Neural progenitor cell (in vitro differentiated cells): ENCODE measurements around the gene ARL13B. TPM values are rescaled to one million over a fixed set of nuclear protein-coding genes. Genes with fewer than 3 reads are reported as not detected.
A peak's percentile ranks its signal among the peaks of the same experiment; 100 is the strongest.

Source experiments
- DNase-seq: peaks from one replicate; pipeline ENCODE4 v3.0.0-alpha.2; 2016; ENCODE audit warnings: low spot score
- H2AFZ ChIP-seq: fragments of 200-600 bp; sonication (generic); replicated peaks from 2 replicates; pipeline ENCODE4 v1.6.1; 2016; ENCODE audit warnings: antibody characterized with exemption
- H3F3A ChIP-seq: fragments of 200-600 bp; sonication (generic); 2 replicates; pipeline ENCODE4 v1.6.1; 2016; ENCODE audit warnings: antibody characterized with exemption, low read depth
- H3K27ac ChIP-seq: fragments of 200-600 bp; sonication (generic); 2 replicates; pipeline ENCODE4 v1.5.1; 2016; ENCODE audit warnings: mild to moderate bottlenecking
- H3K27me3 ChIP-seq: fragments of 200-600 bp; sonication (generic); 2 replicates; pipeline ENCODE4 v1.6.1; 2016; ENCODE audit warnings: mild to moderate bottlenecking, moderate library complexity
- H3K36me3 ChIP-seq: fragments of 200-600 bp; sonication (generic); 2 replicates; pipeline ENCODE4 v1.5.1; 2016
- H3K4me1 ChIP-seq: fragments of 200-600 bp; sonication (generic); 2 replicates; pipeline ENCODE4 v1.6.1; 2016; ENCODE audit warnings: mixed run types
- H3K4me2 ChIP-seq: fragments of 200-600 bp; sonication (generic); 2 replicates; pipeline ENCODE4 v1.6.1; 2016
- H3K4me3 ChIP-seq: fragments of 200-600 bp; sonication (generic); 2 replicates; pipeline ENCODE4 v1.5.1; 2016
- H3K79me2 ChIP-seq: fragments of 200-600 bp; sonication (generic); 2 replicates; pipeline ENCODE4 v1.6.1; 2016; ENCODE audit warnings: low read depth
- H3K9ac ChIP-seq: fragments of 200-600 bp; sonication (generic); 2 replicates; pipeline ENCODE4 v1.6.1; 2016
- H3K9me3 ChIP-seq: fragments of 200-600 bp; sonication (generic); 2 replicates; pipeline ENCODE4 v1.5.1; 2016; ENCODE audit warnings: low read depth
- H4K20me1 ChIP-seq: fragments of 200-600 bp; sonication (generic); 2 replicates; pipeline ENCODE4 v1.6.1; 2016; ENCODE audit warnings: low read depth
- H3K27ac Mint-ChIP-seq: 3 replicates; pipeline ENCODE4 v1.8.0; 2021; ENCODE audit warnings: mixed read lengths
- H3K27me3 Mint-ChIP-seq: 2 replicates; pipeline ENCODE4 v1.8.0; 2022; ENCODE audit warnings: low read depth, mild to moderate bottlenecking, inconsistent platforms, moderate library complexity, mixed read lengths; ENCODE audit not compliant: insufficient read depth
- H3K36me3 Mint-ChIP-seq: 3 replicates; pipeline ENCODE4 v1.8.0; 2021; ENCODE audit warnings: mixed read lengths
- H3K4me1 Mint-ChIP-seq: 3 replicates; pipeline ENCODE4 v1.8.0; 2021; ENCODE audit warnings: mixed read lengths
- H3K4me3 Mint-ChIP-seq: 3 replicates; pipeline ENCODE4 v1.8.0; 2021; ENCODE audit warnings: mild to moderate bottlenecking, moderate library complexity, mixed read lengths
- H3K9me3 Mint-ChIP-seq: 3 replicates; pipeline ENCODE4 v1.8.0; 2020; ENCODE audit warnings: mixed read lengths
- CTCF ChIP-seq: fragments of 200-600 bp; sonication (generic); IDR thresholded peaks from 2 replicates; pipeline ENCODE4 v1.5.1; 2017; ENCODE audit warnings: antibody characterized with exemption, mild to moderate bottlenecking
- EZH2 ChIP-seq: fragments of 200-600 bp; sonication (generic); IDR thresholded peaks from 2 replicates; pipeline ENCODE4 v1.6.1; 2017; ENCODE audit warnings: antibody characterized with exemption, mild to moderate bottlenecking, moderate library complexity
- EZH2phosphoT487 ChIP-seq: fragments of 200-600 bp; sonication (generic); IDR thresholded peaks from 2 replicates; pipeline ENCODE4 v1.6.1; 2017; ENCODE audit warnings: antibody characterized with exemption
- total RNA-seq: library from RNA; depleted of rRNA; stranded (reverse); fragments of >200 nt; gene quantifications from 2 replicates; pipeline ENCODE4 v1.2.3, GENCODE V29; 2015; ENCODE audit warnings: low replicate concordance

The ARL13B gene
- total RNA-seq, 1 donor from 2014 or later = 13.8 TPM

- peaks cover 3% of the 10 kb centered on the region for H3F3A ChIP-seq
- no peak for TF ChIP-seq EZH2
- TF ChIP-seq CTCF = no peak
- TF ChIP-seq EZH2phosphoT487 = no peak
- Mint-ChIP-seq H3K4me1 (no peaks in the 10 kb centered on the region), H3K36me3 (peaks cover 4% of the 10 kb centered on the region), H3K4me3 (no peak overlapping the region), H3K27ac (no peak overlapping the region), H3K27me3 (no peaks in the 10 kb centered on the region), H3K9me3 (no peaks in the 10 kb centered on the region)
- no peak overlapping the region for H3K27ac ChIP-seq
- H3K27me3 ChIP-seq = no peaks in the 10 kb centered on the region
- H3K4me1 ChIP-seq = no peaks in the 10 kb centered on the region
- no peaks in the 10 kb centered on the region for H4K20me1 ChIP-seq
- no peak overlapping the region for H2AFZ ChIP-seq
- no peak overlapping the region for H3K4me2 ChIP-seq
- no peak for DNase-seq
- H3K9ac ChIP-seq = no peak overlapping the region
- H3K9me3 ChIP-seq = no peaks in the 10 kb centered on the region
- no peaks in the 10 kb centered on the region for H3K79me2 ChIP-seq
- no peaks in the 10 kb centered on the region for H3K36me3 ChIP-seq
- H3K4me3 ChIP-seq = no peak overlapping the region
Observed at GRCh38 chr3:94026623-94027022, 46.7 kb downstream of the ARL13B start.

- peaks cover 10% of the 10 kb centered on the region for H3K36me3 Mint-ChIP-seq
- no peaks in the 10 kb centered on the region for H3K9me3 ChIP-seq
- H3K4me2 ChIP-seq = no peak within 1 kb of the TSS
- H3K4me1 ChIP-seq = no peaks in the 10 kb centered on the region
- no peaks in the 10 kb centered on the region for H4K20me1 ChIP-seq
- H3K36me3 ChIP-seq = no peaks in the 10 kb centered on the region
- no peak within 1 kb of the TSS for H3K9ac ChIP-seq
- H3K27me3 Mint-ChIP-seq = no peaks in the 10 kb centered on the region
- no peaks in the 10 kb centered on the region for H3K9me3 Mint-ChIP-seq
- no peaks in the 10 kb centered on the region for H3K79me2 ChIP-seq
- no peak within 1 kb of the TSS for H3K27ac ChIP-seq
- no peak for TF ChIP-seq EZH2
- no peak for TF ChIP-seq CTCF
- no peak for TF ChIP-seq EZH2phosphoT487
- H3K27ac Mint-ChIP-seq = no peak within 1 kb of the TSS
- H3K27me3 ChIP-seq = no peaks in the 10 kb centered on the region
- H2AFZ ChIP-seq = no peak within 1 kb of the TSS
- peaks cover 3% of the 10 kb centered on the region for H3F3A ChIP-seq
- H3K4me1 Mint-ChIP-seq = no peaks in the 10 kb centered on the region
- H3K4me3 ChIP-seq = no peak within 1 kb of the TSS
- DNase-seq = no peak
- H3K4me3 Mint-ChIP-seq = no peak within 1 kb of the TSS
Observed at GRCh38 chr3:94028093-94028837, 48.3 kb downstream of the ARL13B start, which contains the start of gene STX19. TSS of gene STX19 (minus strand) at chr3:94028597. CDS start at chr3:94015269, 13,328 bp downstream.

GRCh38 chr3:94036909-94037507 is 57.1 kb downstream of the ARL13B start:
- Mint-ChIP-seq H3K36me3 (peaks cover 9% of the 10 kb centered on the region), H3K27ac (no peak overlapping the region), H3K4me3 (no peak overlapping the region), H3K9me3 (no peaks in the 10 kb centered on the region), H3K27me3 (no peaks in the 10 kb centered on the region), H3K4me1 (no peaks in the 10 kb centered on the region)
- H3K9me3 ChIP-seq = no peaks in the 10 kb centered on the region
- peak; percentile 41 for DNase-seq
- no peak overlapping the region for H3K9ac ChIP-seq
- no peaks in the 10 kb centered on the region for H4K20me1 ChIP-seq
- H2AFZ ChIP-seq = no peak overlapping the region
- H3K27me3 ChIP-seq = no peaks in the 10 kb centered on the region
- no peaks in the 10 kb centered on the region for H3K79me2 ChIP-seq
- no peak overlapping the region for H3K4me2 ChIP-seq
- peaks cover 10% of the 10 kb centered on the region for H3K36me3 ChIP-seq
- no peak overlapping the region for H3K27ac ChIP-seq
- no peaks in the 10 kb centered on the region for H3K4me1 ChIP-seq
- no peak overlapping the region for H3K4me3 ChIP-seq
- TF ChIP-seq EZH2 (no peak), EZH2phosphoT487 (no peak), CTCF (peak; percentile 61)
- H3F3A ChIP-seq = no peaks in the 10 kb centered on the region
